Uterus (tissue), 4 donors: ENCODE data around the gene EIF4ENIF1. TPM values are rescaled to one million over a fixed set of nuclear protein-coding genes. Genes with fewer than 3 reads are reported as not detected.

Source experiments
- DNase-seq, 2 donors: peaks; one replicate each; pipeline ENCODE4 v3.0.0-alpha.2; 2019 to 2020
- H3K27ac ChIP-seq, 2 donors: fragments of 200-600 bp; sonication (generic); 1 replicate in 1 of 2; 2 replicates in 1 of 2; pipeline ENCODE4 v1.5.1; 2016 to 2018
- H3K27me3 ChIP-seq, 2 donors: fragments of 200-600 bp; sonication (generic); one replicate each; pipeline ENCODE4 v1.5.1; 2018 to 2019; ENCODE audit warnings: control low read depth in 1 of 2
- H3K36me3 ChIP-seq, 2 donors: fragments of 200-600 bp; sonication (generic); one replicate each; pipeline ENCODE4 v1.5.1; 2019; ENCODE audit warnings: control low read depth in 1 of 2
- H3K4me1 ChIP-seq, 2 donors: fragments of 200-600 bp; sonication (generic); one replicate each; pipeline ENCODE4 v1.5.1; 2018 to 2019; ENCODE audit warnings: control low read depth in 1 of 2
- H3K4me3 ChIP-seq, 2 donors: fragments of 200-600 bp; sonication (generic); 1 replicate in 1 of 2; 2 replicates in 1 of 2; pipeline ENCODE4 v1.5.1; 2018 to 2019; ENCODE audit warnings: mild to moderate bottlenecking in 1 of 2
- H3K9me3 ChIP-seq, 2 donors: fragments of 200-600 bp; sonication (generic); one replicate each; pipeline ENCODE4 v1.5.1; 2019; ENCODE audit warnings: control low read depth in 1 of 2
- POLR2A ChIP-seq, 2 donors: fragments of 450-650 bp; IDR thresholded peaks; one replicate each; pipeline ENCODE4 v1.6.1; 2016; ENCODE audit warnings: antibody characterized with exemption in 2 of 2, mild to moderate bottlenecking in 1 of 2, moderate library complexity in 1 of 2
- intact Hi-C: fragments of 100-400 bp; cut with DNase I; formaldehyde crosslinking; loops from one replicate; pipeline ENCODE4 v1.15.1; 2023; ENCODE audit warnings: low total_unique reads
- total RNA-seq, 4 donors: library from RNA; depleted of rRNA in 3 of 4; stranded (reverse); fragments of >200 nt in 3 of 4; gene quantifications; one replicate each; pipeline versions ENCODE4 v1.1.0 to v1.2.4, GENCODE V29; 2014 to 2023
- TF ChIP-seq, protein P1 (sequence below), 4 experiments: fragments of 200-600 bp in 2 of 4; fragments of 450-650 bp in 2 of 4; sonication (generic) in 2 of 4; IDR thresholded peaks; one replicate each; pipeline ENCODE4 v1.5.1; 2016 to 2019; ENCODE audit warnings: antibody characterized with exemption in 4 of 4, mild to moderate bottlenecking in 2 of 4, moderate library complexity in 1 of 4
- donor health status: DM: yes; HTN: yes; CAD: no.

Gene EIF4ENIF1, protein sequence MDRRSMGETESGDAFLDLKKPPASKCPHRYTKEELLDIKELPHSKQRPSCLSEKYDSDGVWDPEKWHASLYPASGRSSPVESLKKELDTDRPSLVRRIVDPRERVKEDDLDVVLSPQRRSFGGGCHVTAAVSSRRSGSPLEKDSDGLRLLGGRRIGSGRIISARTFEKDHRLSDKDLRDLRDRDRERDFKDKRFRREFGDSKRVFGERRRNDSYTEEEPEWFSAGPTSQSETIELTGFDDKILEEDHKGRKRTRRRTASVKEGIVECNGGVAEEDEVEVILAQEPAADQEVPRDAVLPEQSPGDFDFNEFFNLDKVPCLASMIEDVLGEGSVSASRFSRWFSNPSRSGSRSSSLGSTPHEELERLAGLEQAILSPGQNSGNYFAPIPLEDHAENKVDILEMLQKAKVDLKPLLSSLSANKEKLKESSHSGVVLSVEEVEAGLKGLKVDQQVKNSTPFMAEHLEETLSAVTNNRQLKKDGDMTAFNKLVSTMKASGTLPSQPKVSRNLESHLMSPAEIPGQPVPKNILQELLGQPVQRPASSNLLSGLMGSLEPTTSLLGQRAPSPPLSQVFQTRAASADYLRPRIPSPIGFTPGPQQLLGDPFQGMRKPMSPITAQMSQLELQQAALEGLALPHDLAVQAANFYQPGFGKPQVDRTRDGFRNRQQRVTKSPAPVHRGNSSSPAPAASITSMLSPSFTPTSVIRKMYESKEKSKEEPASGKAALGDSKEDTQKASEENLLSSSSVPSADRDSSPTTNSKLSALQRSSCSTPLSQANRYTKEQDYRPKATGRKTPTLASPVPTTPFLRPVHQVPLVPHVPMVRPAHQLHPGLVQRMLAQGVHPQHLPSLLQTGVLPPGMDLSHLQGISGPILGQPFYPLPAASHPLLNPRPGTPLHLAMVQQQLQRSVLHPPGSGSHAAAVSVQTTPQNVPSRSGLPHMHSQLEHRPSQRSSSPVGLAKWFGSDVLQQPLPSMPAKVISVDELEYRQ
- 10 to 100 TPM; 19.0 to 95.8 (median 47.3) TPM for total RNA-seq

DNA sequence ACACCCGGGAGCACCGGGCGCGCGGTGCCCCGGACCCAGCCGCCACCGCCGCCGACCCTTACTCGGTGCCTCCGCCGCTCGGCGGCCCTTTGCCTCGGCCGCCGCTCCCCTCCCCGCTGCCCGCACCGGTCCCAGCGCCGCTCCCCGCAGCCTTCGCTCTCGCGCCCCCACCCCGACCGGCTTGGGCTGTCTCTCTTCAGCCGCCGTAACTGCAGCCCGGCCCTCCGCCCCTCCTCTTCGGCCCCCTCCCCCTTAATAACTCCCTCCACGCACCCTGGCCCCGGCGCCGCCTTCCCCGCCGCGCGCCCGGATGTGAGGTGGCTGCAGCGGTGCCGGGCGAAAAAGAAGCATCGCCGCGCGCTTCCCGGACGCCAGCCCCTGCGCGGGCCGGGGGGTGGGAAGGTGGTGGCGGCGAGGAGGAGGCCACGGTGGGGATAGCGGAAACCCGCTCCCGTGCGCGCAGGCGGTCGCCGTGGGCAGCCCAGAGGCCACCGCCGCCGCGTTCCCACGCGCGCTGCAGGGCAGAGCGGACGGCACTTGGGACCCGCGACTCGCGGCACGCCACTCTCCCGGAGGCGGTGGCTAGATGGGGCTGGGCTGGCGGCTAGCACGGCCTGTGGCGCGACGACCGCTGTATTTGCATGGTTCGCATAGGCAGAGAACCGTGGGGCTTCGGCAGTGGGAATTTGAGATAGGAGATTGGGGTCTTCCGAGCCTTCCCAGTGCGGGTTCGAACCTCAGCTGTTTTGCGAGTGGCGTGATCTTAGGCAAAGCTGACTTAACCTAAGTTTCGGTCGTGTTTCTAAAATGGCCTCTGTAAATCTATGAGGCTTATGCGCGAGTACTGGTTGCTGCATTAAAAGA lies at the start of gene EIF4ENIF1:
Gene EIF4ENIF1, minus strand, starts transcription at position 211 of the 864 bp plus-strand sequence. CDS start 1,124 bp downstream, outside the sequence.
- Histone ChIP-seq H3K36me3 (no peaks in the 10 kb centered on the region), H3K27ac (peak within 1 kb of the TSS; percentile 91 to 95), H3K27me3 (no peaks in the 10 kb centered on the region), H3K9me3 (no peaks in the 10 kb centered on the region), H3K4me1 (peaks cover 0 to 3% of the 10 kb centered on the region in 2 donors), H3K4me3 (peak within 1 kb of the TSS; percentile 70 to 94)
- intact Hi-C loops: no loop called here
- peak; percentile 84 to 85 for DNase-seq
- TF ChIP-seq, protein P1, sequence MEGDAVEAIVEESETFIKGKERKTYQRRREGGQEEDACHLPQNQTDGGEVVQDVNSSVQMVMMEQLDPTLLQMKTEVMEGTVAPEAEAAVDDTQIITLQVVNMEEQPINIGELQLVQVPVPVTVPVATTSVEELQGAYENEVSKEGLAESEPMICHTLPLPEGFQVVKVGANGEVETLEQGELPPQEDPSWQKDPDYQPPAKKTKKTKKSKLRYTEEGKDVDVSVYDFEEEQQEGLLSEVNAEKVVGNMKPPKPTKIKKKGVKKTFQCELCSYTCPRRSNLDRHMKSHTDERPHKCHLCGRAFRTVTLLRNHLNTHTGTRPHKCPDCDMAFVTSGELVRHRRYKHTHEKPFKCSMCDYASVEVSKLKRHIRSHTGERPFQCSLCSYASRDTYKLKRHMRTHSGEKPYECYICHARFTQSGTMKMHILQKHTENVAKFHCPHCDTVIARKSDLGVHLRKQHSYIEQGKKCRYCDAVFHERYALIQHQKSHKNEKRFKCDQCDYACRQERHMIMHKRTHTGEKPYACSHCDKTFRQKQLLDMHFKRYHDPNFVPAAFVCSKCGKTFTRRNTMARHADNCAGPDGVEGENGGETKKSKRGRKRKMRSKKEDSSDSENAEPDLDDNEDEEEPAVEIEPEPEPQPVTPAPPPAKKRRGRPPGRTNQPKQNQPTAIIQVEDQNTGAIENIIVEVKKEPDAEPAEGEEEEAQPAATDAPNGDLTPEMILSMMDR (IDR thresholded peaks at IDR 0.05): peak in 2 of 4 experiments; percentile 25 to 38
- TF ChIP-seq POLR2A (IDR thresholded peaks at IDR 0.05): peak in 1 of 2 donors; percentile 67

DNA sequence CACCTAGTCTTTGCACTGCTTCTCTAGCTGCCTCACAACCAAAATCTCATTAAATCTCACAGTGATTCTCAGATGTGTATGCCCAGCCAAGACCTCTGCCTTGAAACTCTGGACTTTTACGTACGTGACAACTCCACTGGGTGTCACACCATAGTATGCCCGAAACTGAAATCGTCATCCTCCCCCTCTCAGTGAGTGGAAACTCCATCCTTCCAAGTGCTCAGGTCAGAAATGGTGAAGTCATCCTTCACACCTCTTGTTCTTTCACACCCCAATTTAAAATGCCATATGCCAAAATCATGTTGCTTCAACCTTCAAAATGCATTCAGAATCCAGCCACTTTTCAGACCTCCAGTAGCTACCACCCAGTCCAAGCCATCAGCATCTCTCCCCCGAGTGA lies 49.2 kb upstream of the EIF4ENIF1 start:
- no peaks in the 10 kb centered on the region for H3K4me1 ChIP-seq
- no peak for DNase-seq
- intact Hi-C loops: no loop called here
- no peak overlapping the region for H3K27ac ChIP-seq
- no peaks in the 10 kb centered on the region for H3K27me3 ChIP-seq
- TF ChIP-seq, protein P1 (IDR thresholded peaks at IDR 0.05): no peak
- no peak for TF ChIP-seq POLR2A (IDR thresholded peaks at IDR 0.05)
- no peaks in the 10 kb centered on the region for H3K36me3 ChIP-seq
- no peak overlapping the region for H3K4me3 ChIP-seq
- H3K9me3 ChIP-seq: no peaks in the 10 kb centered on the region

DNA sequence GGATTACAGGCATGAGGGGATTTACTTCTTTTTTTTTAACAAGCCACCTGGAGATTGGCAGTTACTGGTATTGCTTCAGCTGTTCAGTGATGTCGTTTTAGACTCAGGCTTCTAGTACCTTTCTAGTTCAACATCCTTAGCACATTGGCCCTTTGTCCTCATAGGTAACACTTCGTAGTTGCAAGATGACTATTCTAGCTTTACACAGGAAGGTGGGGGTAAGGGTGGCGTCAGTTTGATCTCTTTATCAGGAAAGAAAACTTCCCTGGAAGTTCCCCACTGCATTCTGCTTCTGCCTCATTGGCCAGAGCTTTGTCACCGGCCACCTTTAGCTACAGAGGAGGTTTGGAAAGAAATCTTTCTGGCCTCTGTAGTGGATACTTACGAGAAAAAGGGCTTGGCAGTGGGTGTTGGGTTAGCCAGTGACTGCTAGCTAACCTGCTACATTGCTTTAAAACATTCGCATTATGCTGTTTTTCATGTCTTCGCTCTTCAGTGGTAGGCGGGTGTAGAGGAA lies 47.4 kb upstream of the EIF4ENIF1 start:
- no peaks in the 10 kb centered on the region for H3K27me3 ChIP-seq
- no peak for DNase-seq

DNA sequence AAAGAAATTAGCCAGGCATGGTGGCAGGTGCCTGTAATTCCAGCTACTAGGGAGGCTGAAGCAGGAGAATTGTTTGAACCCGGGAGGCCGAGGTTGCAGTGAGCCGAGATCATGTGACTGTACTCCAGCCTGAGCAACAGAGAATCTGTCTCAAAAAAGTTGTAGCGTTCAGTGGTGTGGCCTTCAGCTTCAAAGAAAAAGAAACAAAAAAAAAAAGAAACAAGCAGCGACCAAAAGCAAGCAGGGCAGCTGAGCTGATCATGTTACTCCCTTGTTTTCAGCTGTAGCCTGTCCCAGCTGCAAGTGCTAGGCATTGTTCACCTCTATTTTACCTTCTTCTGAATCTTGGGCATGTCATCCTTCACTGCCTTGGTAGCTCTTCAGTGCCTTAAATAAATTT lies 43.7 kb upstream of the EIF4ENIF1 start:
- Histone ChIP-seq H3K27ac (no peak overlapping the region), H3K36me3 (no peaks in the 10 kb centered on the region), H3K27me3 (no peaks in the 10 kb centered on the region), H3K9me3 (no peaks in the 10 kb centered on the region), H3K4me3 (no peak overlapping the region), H3K4me1 (no peaks in the 10 kb centered on the region)
- intact Hi-C loops: no loop called here
- DNase-seq: no peak
- TF ChIP-seq POLR2A (IDR thresholded peaks at IDR 0.05): no peak
- TF ChIP-seq, protein P1 (IDR thresholded peaks at IDR 0.05): no peak

More for the DNA sequence above, 47.4 kb upstream of the EIF4ENIF1 start:
- intact Hi-C loops: no loop called here
- Histone ChIP-seq H3K4me3 (no peak overlapping the region), H3K9me3 (no peaks in the 10 kb centered on the region), H3K36me3 (no peaks in the 10 kb centered on the region), H3K4me1 (no peaks in the 10 kb centered on the region), H3K27ac (no peak overlapping the region)
- TF ChIP-seq, protein P1 (IDR thresholded peaks at IDR 0.05): no peak
- no peak for TF ChIP-seq POLR2A (IDR thresholded peaks at IDR 0.05)
